ENCODE results near the gene TBL1X.

TBL1X gene

GRCh38 chrX:9677098-9677739 is 212.4 kb downstream of the TBL1X start:
- no peak for FAIRE-seq

DNA sequence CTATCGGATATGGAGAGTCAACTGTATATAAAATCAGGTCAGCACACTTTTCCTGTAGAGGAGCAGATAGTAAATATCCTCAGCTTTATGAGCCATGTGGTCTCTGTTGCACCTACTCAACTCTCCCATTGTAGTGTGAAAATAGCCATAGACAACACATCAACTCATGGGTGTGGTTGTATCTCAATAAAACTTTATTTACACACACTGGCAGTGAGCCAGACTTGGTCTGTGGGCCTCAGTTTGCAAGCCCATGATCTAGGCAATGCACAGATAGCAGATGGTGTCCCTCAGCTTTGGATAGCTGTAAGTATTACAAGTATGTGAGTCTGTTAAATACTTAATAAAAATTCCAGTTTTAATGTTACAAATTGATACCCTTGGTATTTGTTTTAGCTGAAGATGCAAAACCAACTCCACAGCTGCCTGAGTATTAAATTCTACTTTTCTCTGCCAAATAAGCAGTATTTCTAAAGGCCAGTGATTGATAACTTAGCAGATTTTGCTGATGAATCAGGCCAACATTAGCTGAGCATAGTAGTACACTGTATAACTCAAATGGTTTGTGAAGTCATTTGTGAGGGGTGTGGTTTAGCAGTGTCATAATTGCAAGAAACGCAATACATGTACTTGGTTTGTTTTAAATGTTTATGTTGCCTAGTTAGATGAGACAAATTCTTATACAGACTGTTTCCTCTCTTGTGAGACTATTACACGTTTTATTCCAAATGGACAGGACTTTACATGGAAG is 213.5 kb downstream of the TBL1X start:
- no peak for FAIRE-seq

GRCh38 chrX:9681011-9681410 is 216.2 kb downstream of the TBL1X start:
- no peak for FAIRE-seq

GRCh38 chrX:9681422-9681821 is 216.6 kb downstream of the TBL1X start:
- no peak for FAIRE-seq

GRCh38 chrX:9682456-9682855 is 217.6 kb downstream of the TBL1X start:
- no peak for FAIRE-seq

GRCh38 chrX:9682861-9683260 is 218.0 kb downstream of the TBL1X start:
- FAIRE-seq = no peak

GRCh38 chrX:9683350-9683749 is 218.5 kb downstream of the TBL1X start:
- no peak for FAIRE-seq

GRCh38 chrX:9687899-9688298 is 223.0 kb downstream of the TBL1X start:
- FAIRE-seq = no peak

DNA sequence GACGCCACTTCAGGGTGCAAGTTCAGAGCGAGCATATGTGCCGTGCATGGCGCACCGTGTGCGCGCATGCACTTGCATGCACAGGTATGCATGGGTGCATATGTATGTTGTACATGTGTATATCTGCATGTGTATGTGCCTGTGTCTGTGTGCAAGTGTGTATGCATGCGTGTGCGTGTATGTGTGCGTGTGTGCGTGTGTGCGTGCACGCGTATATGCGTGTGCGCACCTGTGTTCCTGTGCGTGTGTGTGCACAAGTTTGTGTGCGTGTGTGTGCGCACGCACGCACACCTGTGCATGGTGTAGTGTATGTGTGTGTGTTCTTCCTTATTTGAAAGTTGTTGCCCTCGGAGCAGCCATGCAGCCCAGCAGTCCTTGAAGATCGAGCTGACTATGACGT is 224.0 kb downstream of the TBL1X start:
- FAIRE-seq = no peak

DNA sequence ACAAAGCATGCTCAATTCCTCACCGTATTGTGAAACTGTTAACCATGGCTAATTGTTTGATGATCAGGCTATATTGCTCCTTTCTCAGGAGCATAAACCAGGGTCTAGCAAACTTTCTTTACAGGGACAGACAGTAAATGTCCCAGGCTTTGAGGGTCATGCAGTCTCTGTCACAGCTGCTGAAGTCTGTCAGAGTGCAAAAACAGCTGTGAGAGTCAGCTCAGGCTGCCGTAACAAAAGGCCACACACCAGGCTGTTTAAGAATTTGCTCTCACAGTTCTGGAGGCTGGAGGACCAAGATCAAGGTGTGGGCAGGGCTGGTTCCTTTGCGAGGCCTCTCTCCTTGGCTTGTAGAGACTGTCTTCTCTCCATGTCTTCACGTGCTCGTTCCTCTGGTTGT is 225.2 kb downstream of the TBL1X start:
- no peak for FAIRE-seq

- FAIRE-seq = no peak
Observed at GRCh38 chrX:9693307-9694001, 228.6 kb downstream of the TBL1X start.

- no peak for FAIRE-seq
Observed at GRCh38 chrX:9698576-9698975, 233.7 kb downstream of the TBL1X start.

GRCh38 chrX:9700555-9700954 is 235.7 kb downstream of the TBL1X start:
- FAIRE-seq = no peak

DNA sequence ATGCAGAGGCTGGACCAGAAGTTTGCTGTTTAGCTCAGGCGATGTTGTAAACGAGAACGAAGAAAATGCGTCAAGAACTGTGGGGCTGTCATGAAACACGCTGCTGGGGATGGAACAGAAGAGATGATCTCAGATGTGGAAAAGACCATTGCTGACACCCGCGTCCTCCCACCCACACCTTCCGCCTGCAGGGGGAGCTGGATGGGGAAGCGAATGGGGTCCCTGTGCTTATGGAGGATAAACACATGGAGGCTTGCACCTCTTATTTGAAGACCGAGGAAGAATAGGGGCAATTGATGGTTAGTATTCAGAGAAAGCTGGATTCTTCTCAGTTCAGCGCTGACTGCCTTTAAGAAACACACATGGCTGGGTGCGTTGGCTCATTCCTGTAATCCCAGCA is 236.9 kb downstream of the TBL1X start:
- FAIRE-seq = no peak

DNA sequence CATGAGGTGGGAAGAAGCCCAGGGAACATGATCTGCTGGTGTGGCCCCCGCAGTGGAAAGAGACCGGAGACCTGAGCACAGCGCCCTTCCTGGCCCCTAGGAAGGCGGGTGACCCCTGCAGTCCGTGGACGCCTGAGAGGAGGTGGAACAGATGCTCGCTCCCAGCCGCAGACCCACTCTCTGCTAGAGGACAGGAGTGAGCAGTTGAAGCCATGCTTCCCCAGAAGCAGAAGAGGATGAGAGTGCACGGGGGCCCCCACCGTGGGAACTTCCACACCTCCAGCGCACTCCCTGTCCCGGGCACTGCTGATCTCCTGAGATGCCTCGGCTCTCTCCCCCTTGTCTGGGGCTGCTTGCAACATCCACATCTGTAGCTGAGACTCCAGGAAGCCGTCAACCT is 238.5 kb downstream of the TBL1X start:
- FAIRE-seq = no peak

- no peak for FAIRE-seq
Observed at GRCh38 chrX:9704876-9705465, 240.1 kb downstream of the TBL1X start.

GRCh38 chrX:9706421-9706820 is 241.6 kb downstream of the TBL1X start:
- FAIRE-seq = no peak

- FAIRE-seq = no peak
Observed at GRCh38 chrX:9707306-9708033, 242.6 kb downstream of the TBL1X start.

DNA sequence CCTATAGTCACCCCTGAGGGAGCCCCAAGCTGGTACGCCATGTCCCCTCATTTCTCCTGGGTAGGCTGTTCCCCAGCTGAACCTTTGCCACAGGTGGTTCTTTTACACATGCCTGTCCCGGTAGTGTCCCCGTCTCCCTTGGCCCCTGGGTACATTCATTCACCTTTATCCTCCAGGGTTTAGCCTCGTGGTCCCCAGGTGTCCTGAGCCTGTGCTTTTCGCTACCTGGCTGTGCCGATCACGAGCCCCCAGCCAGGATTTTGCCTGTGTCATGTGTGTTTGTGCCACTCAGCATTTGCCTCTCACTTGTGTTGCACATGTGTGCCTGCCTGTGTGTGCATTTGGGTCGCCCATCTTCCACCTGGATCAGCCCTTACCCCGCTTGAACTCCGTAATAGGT is 243.2 kb downstream of the TBL1X start:
- no peak for FAIRE-seq

DNA sequence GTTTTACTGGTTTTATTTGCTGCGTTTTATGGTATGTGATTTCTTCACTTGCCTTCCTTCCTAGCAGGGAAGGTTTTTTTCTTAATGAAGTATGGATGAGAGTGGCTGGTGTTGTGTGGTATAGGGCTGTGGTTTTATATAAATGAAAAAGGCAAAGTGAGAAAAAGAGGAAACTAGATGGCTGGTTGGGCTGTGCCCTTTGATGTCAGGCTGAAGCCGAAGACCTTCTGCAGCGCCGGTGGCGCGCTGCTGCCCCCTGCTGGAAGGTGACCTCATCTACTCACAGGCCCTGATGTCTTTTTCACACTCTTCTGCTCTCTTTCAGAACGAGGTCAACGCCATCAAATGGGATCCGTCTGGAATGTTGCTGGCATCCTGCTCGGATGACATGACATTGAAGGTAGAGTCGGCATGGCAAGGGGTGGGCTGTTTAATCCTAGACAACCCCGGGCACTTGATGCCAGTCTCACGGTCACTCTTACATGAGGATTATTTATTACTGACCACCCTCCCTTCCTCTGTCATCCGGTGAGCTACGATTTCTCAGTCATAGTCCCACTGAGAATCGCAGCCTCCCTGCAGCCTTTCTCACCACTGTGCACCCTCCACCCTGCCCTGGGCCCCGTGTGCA is 244.2 kb downstream of the TBL1X start:
- peak; percentile 73 for FAIRE-seq

DNA sequence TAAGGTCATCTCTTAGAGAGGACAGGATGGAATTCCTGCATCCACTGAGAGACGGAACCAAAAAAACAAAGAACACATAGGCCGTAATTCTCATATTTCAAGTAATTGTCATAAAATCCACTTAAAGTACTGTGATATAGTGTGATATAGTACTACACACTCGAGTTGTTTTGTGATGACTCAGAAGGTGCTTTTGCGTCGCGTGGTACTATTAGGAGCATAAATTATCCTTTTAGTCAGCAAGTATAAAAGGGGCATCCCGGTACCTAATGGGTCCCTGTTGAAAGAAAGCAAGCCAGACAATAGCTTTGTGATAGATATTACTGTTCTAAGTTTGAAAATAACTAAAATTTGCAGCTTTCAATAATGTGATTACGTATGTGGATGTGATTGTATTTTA is 245.5 kb downstream of the TBL1X start:
- FAIRE-seq = no peak

GRCh38 chrX:9717376-9717775 is 252.5 kb downstream of the TBL1X start:
- no peak for FAIRE-seq

GRCh38 chrX:9724711-9725110 is 259.9 kb downstream of the TBL1X start:
- no peak for FAIRE-seq

Data from A204.1 (cell line).